HG03442 (cell line): Measurements from ENCODE around the gene GABPB2.

Experiments
- ATAC-seq: cut with Tn5 transposase; IDR thresholded peaks from one replicate; pipeline ENCODE4 v1.9.1; 2021; ENCODE audit warnings: mild to moderate bottlenecking, moderate library complexity; ENCODE audit not compliant: unreplicated experiment

GABPB2 gene

GRCh38 chr1:151158326-151158725 lies 87.8 kb downstream of the GABPB2 start:
- ATAC-seq = no peak

DNA sequence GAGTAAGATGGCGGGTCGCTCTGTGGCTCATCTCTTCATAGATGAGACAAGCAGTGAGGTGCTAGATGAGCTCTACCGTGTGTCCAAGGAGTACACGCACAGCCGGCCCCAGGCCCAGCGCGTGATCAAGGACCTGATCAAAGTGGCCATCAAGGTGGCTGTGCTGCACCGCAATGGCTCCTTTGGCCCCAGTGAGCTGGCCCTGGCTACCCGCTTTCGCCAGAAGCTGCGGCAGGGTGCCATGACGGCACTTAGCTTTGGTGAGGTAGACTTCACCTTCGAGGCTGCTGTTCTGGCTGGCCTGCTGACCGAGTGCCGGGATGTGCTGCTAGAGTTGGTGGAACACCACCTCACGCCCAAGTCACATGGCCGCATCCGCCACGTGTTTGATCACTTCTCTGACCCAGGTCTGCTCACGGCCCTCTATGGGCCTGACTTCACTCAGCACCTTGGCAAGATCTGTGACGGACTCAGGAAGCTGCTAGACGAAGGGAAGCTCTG lies 88.2 kb downstream of the GABPB2 start:
- ATAC-seq = no peak

DNA sequence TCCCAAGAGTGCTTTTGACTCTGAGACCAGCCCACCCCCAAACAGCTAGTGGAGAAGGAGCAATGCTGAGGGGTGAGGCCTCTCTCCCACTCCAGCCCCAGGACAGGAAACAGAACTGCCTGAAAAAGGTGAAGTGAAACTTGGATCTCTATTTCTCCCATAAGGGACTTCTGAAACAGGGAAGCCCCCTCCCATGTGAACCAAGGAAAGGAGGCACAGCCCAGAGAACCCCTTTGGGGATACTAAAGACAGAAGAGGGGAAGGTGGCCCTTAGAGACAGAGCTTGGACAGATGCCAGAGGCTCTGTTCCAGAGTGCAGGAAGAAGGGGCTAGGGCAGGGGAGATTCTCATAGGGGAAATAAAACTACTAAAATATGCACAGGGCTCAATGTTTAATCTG lies 88.8 kb downstream of the GABPB2 start:
- no peak for ATAC-seq

- ATAC-seq = no peak
Observed at GRCh38 chr1:151164732-151165280, 94.2 kb downstream of the GABPB2 start.

GRCh38 chr1:151165281-151165737 lies 94.7 kb downstream of the GABPB2 start:
- ATAC-seq = no peak

DNA sequence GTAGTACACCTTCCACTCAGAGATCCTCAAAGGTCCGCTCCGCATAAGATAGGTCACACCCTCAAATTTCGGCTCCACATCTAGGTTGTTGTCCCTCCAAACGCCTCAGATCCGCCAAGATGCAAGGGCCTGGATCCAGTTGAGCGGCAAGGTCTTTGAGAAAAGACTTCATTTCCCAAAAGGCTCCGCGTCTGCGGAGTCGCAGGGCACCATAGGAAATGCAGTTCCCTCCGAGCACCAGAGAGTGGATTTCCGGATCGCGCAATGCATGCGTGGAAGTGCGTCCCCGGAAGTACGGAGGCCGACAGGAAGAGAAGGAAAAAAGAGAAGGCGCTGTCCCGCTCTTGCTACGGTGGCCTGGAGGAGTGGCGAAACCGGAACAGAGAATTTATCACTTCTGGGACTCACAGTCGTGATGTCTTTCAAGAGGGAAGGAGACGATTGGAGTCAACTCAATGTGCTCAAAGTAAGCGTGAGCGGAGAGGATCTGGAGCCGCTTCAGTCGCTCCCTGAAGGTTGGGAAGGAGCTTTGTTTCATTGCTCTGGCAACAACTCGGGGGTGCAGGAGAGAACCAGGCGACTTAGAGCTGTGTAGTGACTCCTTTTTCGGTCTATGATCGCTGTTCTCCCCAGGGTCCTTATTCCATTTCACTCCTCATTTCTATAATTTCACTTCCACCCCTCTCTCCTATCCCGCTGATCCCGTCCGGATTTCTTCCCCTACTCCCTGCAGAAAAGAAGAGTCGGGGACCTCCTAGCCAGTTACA lies 95.4 kb downstream of the GABPB2 start, which contains the start of the genes LYSMD1 and SCNM1:
TSS of gene LYSMD1 (minus strand) at position 165 of the 767 bp plus-strand sequence. CDS start 644 bp downstream, outside the sequence.
TSS of gene SCNM1 (plus strand) at position 407 of the 767 bp plus-strand sequence. CDS start at position 416, 9 bp downstream.
- peak; percentile 87 for ATAC-seq

DNA sequence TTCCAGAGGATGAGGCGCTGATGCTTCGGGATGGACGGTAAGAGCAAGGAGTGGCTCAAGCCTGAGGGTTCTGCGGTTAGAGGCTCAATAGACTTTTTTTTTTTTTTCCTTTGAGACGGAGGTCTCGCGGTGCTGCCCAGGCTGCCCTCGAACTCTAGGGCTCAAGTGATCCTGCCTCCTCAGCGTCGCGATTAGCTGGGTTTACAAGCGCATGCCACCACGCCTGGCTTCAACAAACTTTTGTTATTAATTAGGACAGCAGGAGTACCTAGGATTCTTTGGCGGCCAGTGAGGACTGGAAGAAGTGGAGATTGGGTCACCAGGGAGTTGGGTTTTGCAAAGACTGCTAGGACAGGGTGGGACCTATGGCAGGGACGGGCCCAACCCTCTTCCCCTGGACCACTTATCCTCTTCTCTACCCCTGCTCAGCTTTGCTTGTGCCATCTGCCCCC lies 96.0 kb downstream of the GABPB2 start:
- peak; percentile 2 for ATAC-seq

DNA sequence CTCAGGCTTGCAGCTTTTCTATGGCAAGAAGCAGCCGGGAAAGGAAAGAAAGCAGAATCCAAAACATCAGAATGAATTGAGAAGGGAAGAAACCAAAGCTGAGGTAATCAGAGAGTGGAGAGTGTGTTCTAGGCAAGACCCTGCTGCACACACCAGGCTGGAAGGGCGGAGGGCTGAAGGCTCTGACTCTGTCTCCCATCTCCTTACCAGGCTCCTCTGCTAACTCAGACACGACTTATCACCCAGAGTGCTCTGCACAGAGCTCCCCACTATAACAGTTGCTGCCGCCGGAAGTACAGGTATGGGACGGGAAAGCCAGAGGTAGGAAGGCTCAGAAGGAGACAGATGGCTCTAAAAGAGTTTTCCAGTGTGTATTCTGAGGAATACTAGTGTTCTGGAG lies 96.6 kb downstream of the GABPB2 start:
- no peak for ATAC-seq

- no peak for ATAC-seq
Observed at GRCh38 chr1:151171190-151171589, 100.6 kb downstream of the GABPB2 start.
